NOMO-1 treated with DMSO at 0.1 percent for 48 hours (cell line): ENCODE data around the gene TAS2R3.

ENCODE experiments used
- DNase-seq: peaks from one replicate; lab custom pipeline; 2025; ENCODE audit not compliant: unreplicated experiment; lab: John Stamatoyannopoulos, UW

Gene TAS2R3

GRCh38 chr7:141785706-141786552 lies 22.0 kb downstream of the TAS2R3 start:
- peak; percentile 25 for DNase-seq

DNA sequence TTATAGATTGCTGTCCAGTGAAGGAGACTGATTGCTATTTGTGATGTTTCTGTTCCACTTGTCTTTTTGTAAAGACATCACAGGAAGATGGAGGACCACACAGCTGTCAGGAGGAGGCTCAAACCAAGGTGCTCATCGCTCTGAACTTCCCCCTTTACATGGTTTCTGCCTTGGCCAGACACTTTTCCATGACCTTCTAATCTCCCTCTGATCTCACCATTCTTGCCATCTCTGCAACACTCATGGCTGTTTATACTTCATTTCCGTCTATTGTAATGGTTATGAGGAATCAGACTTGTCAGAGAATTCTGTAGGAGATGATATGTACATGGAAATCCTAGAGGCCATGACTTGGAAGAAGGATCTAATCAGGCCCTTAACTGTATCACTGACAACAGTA lies 24.4 kb downstream of the TAS2R3 start:
- no peak for DNase-seq

DNA sequence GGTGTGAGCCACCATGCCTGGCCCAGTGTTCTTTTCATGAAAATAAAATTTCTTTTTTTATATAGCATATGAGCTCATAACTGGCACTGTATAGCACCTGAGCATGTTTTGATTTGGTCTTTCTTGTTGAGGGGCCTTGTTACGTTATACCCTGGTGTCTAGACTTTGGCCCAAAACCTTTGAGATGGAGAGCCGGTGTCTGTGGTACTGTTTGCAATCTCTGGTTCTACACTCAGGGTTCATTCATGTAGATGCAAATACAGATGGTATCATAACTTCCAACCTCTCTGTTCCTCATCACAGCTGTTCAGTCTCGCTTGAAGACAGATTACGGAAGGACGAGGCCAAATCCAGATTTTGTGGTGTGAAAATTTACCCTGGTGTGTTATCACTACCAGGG lies 26.0 kb downstream of the TAS2R3 start, which contains the start of gene TAS2R5:
TSS of gene TAS2R5 (plus strand) at position 301 of the 400 bp plus-strand sequence. CDS start 145 bp downstream, outside the sequence.
- DNase-seq: no peak

GRCh38 chr7:141792526-141792925 lies 28.6 kb downstream of the TAS2R3 start:
- no peak for DNase-seq
